HCT116 (cell line): ENCODE measurements around the gene ARHGAP21. TPM values are rescaled to one million over a fixed set of nuclear protein-coding genes. Genes with fewer than 3 reads are reported as not detected.

Experiments
- ATAC-seq: fragments of 200-7000 bp; cut with Tn5 transposase; 2 replicates; pipeline ENCODE4 v1.9.1; 2020; ENCODE audit warnings: mild to moderate bottlenecking, moderate library complexity
- BruUV-seq: library from RNA; stranded (reverse); fragments of 400-500 nt; replicated peaks from 2 replicates; lab custom pipeline; 2021; lab: Mats Ljungman, UMichigan
- CTCF ChIA-PET: fragments of 300-600 bp; sonication (Branson Sonifier 250); formaldehyde crosslinking; loops from one replicate; lab custom pipeline; 2021; ENCODE audit warnings: antibody characterized with exemption; lab: Charles Lee
- POLR2A ChIA-PET: fragments of 300-600, 350-600 bp; sonication (Branson Sonifier 250); formaldehyde crosslinking; loops from one replicate; lab custom pipeline; 2021; ENCODE audit warnings: antibody characterized with exemption; lab: Charles Lee
- RAD21 ChIA-PET, 2 experiments: fragments of 300-600 bp; sonication (Branson Sonifier 250); formaldehyde crosslinking; loops; one replicate each; lab custom pipeline; 2023; ENCODE audit warnings: low total read pairs in 2 of 2; ENCODE audit not compliant: uncharacterized antibody in 2 of 2, unreplicated experiment in 2 of 2, low non-redundant PET in 1 of 2; lab: Charles Lee
- DNase-seq: peaks from one replicate; pipeline ENCODE4 v3.0.0-alpha.2; 2010; ENCODE audit warnings: low read depth, low spot score
- H2AFZ ChIP-seq: fragments of 200-600 bp; shearing (Covaris generic), sonication (generic); 2 replicates; pipeline ENCODE4 v1.6.1; 2017; ENCODE audit warnings: low read depth, mixed run types, mixed read lengths, antibody characterized with exemption, low read length; ENCODE audit not compliant: poor library complexity, severe bottlenecking
- H3K27ac ChIP-seq: 2 replicates; pipeline ENCODE4 v1.5.1; 2012; ENCODE audit warnings: low read depth, low read length
- H3K27me3 ChIP-seq: fragments of 200-600 bp; sonication (generic); 2 replicates; pipeline ENCODE4 v1.6.1; 2016; ENCODE audit warnings: mixed run types, low read length, mixed read lengths; ENCODE audit not compliant: insufficient read depth
- H3K36me3 ChIP-seq, 2 experiments: fragments of 200-500 bp in 1 of 2; fragments of 200-600 bp in 1 of 2; sonication (Bioruptor generic) in 1 of 2; sonication (generic) in 1 of 2; 2 replicates each; pipeline versions ENCODE4 v1.5.1 to v1.6.1; 2014 to 2016; ENCODE audit warnings: low read length in 2 of 2, inconsistent platforms in 1 of 2, mixed read lengths in 1 of 2, mixed run types in 1 of 2; ENCODE audit not compliant: insufficient read depth in 2 of 2, control insufficient read depth in 1 of 2
- H3K4me1 ChIP-seq, 2 experiments: fragments of 200-600 bp in 1 of 2; sonication (generic) in 1 of 2; 2 replicates each; pipeline versions ENCODE4 v1.5.1 to v1.6.1; 2012 to 2017; ENCODE audit warnings: low read length in 2 of 2, inconsistent platforms in 1 of 2, mild to moderate bottlenecking in 1 of 2, mixed read lengths in 1 of 2, mixed run types in 1 of 2, moderate library complexity in 1 of 2; ENCODE audit not compliant: insufficient read depth in 2 of 2, control insufficient read depth in 1 of 2
- H3K4me2 ChIP-seq: fragments of 200-600 bp; sonication (generic); 2 replicates; pipeline ENCODE4 v1.6.1; 2017; ENCODE audit warnings: mixed run types, low read length, mixed read lengths
- H3K4me3 ChIP-seq, 2 experiments: fragments of 200-600 bp in 1 of 2; sonication (generic) in 1 of 2; replicated peaks in 1 of 2; 2 replicates each; pipeline ENCODE4 v1.5.1; 2011 to 2016; ENCODE audit warnings: low read length in 2 of 2, control low read depth in 1 of 2, low read depth in 1 of 2, mild to moderate bottlenecking in 1 of 2, mixed read lengths in 1 of 2, mixed run types in 1 of 2
- H3K79me2 ChIP-seq: fragments of 200-600 bp; sonication (generic); 2 replicates; pipeline ENCODE4 v1.6.1; 2017; ENCODE audit warnings: mild to moderate bottlenecking, mixed run types, low read length, moderate library complexity, mixed read lengths; ENCODE audit not compliant: insufficient read depth
- H3K9ac ChIP-seq: fragments of 200-600 bp; sonication (generic); 2 replicates; pipeline ENCODE4 v1.6.1; 2016; ENCODE audit warnings: low read length, mixed read lengths
- H3K9me2 ChIP-seq: fragments of 200-600 bp; sonication (generic), shearing (Covaris generic); 2 replicates; pipeline ENCODE4 v1.6.1; 2017; ENCODE audit warnings: mixed run types, mild to moderate bottlenecking, moderate library complexity; ENCODE audit not compliant: insufficient read depth
- H3K9me3 ChIP-seq, 2 experiments: fragments of 200-500 bp in 1 of 2; fragments of 200-600 bp in 1 of 2; sonication (Bioruptor generic) in 1 of 2; sonication (generic) in 1 of 2; 2 replicates each; pipeline ENCODE4 v1.6.1; 2014 to 2017; ENCODE audit warnings: low read length in 2 of 2, mixed read lengths in 2 of 2, inconsistent platforms in 1 of 2, low read depth in 1 of 2, mild to moderate bottlenecking in 1 of 2, mixed run types in 1 of 2, moderate library complexity in 1 of 2; ENCODE audit not compliant: control insufficient read depth in 1 of 2, insufficient read depth in 1 of 2
- H4K20me1 ChIP-seq: fragments of 200-600 bp; sonication (generic), shearing (Covaris generic); 2 replicates; pipeline ENCODE4 v1.6.1; 2017; ENCODE audit warnings: mixed run types, mild to moderate bottlenecking, moderate library complexity; ENCODE audit not compliant: insufficient read depth
- ATF3 ChIP-seq: IDR thresholded peaks from 2 replicates; pipeline ENCODE4 v1.6.1; 2012
- CEBPB ChIP-seq: IDR thresholded peaks from 2 replicates; pipeline ENCODE4 v1.6.1; 2012; ENCODE audit warnings: low read depth
- RAD21 ChIP-seq: IDR thresholded peaks from 2 replicates; pipeline ENCODE4 v1.6.1; 2012; ENCODE audit warnings: low read depth, mild to moderate bottlenecking
- intact Hi-C: fragments of 100-400 bp; cut with micrococcal nuclease; formaldehyde crosslinking; loops from 2 replicates; pipeline ENCODE4 v1.10.0; 2022
- total RNA-seq: library from RNA; stranded (reverse); gene quantifications from one replicate; pipeline ENCODE4 v1.2.1, GENCODE V29; 2021; ENCODE audit not compliant: unreplicated experiment
- TF ChIP-seq, protein P1 (sequence below), 3 experiments: fragments of 200-600 bp in 1 of 3; sonication (generic) in 1 of 3; IDR thresholded peaks in 2 of 3; conservative IDR thresholded peaks in 1 of 3; 2 replicates each; pipeline ENCODE4 v1.5.1; 2012 to 2017; ENCODE audit warnings: low read depth in 2 of 3, low read length in 2 of 3, antibody characterized with exemption in 1 of 3, borderline replicate concordance in 1 of 3, control low read depth in 1 of 3, mild to moderate bottlenecking in 1 of 3, mixed read lengths in 1 of 3, mixed run types in 1 of 3, moderate library complexity in 1 of 3; ENCODE audit not compliant: insufficient read depth in 1 of 3

The ARHGAP21 gene
- total RNA-seq, 1 experiment from 2014 or later = 47.7 TPM

- ATAC-seq = peak; percentile 52
- Histone ChIP-seq H3K36me3 (no peaks in the 10 kb centered on the region), H3K9me3 (no peaks in the 10 kb centered on the region), H3K4me3 (no peak overlapping the region), H4K20me1 (no peaks in the 10 kb centered on the region), H3K27me3 (no peaks in the 10 kb centered on the region), H3K9ac (no peak overlapping the region), H3K9me2 (no peaks in the 10 kb centered on the region), H3K27ac (no peak overlapping the region), H3K79me2 (no peaks in the 10 kb centered on the region), H2AFZ (peak overlapping the region; percentile 49), H3K4me1 (peaks cover 4 to 18% of the 10 kb centered on the region in 2 experiments; a peak in 3 of 4 replicates), H3K4me2 (no peak overlapping the region)
- POLR2A ChIA-PET = no interaction called here
- CTCF ChIA-PET = interaction anchor here (0.8 to 1.1 kb wide), 3 partner anchors 39 to 1398 kb away, joined by 3 read pairs; no protein-coding TSS in a partner anchor
- BruUV-seq = no TSS peak
- TF ChIP-seq CEBPB (no peak), ATF3 (no peak), RAD21 (peak; percentile 76)
- TF ChIP-seq, protein P1, sequence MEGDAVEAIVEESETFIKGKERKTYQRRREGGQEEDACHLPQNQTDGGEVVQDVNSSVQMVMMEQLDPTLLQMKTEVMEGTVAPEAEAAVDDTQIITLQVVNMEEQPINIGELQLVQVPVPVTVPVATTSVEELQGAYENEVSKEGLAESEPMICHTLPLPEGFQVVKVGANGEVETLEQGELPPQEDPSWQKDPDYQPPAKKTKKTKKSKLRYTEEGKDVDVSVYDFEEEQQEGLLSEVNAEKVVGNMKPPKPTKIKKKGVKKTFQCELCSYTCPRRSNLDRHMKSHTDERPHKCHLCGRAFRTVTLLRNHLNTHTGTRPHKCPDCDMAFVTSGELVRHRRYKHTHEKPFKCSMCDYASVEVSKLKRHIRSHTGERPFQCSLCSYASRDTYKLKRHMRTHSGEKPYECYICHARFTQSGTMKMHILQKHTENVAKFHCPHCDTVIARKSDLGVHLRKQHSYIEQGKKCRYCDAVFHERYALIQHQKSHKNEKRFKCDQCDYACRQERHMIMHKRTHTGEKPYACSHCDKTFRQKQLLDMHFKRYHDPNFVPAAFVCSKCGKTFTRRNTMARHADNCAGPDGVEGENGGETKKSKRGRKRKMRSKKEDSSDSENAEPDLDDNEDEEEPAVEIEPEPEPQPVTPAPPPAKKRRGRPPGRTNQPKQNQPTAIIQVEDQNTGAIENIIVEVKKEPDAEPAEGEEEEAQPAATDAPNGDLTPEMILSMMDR (IDR thresholded peaks at IDR 0.05 in 2 of 3, conservative IDR thresholded peaks at IDR 0.05 in 1 of 3; ENCODE audit: borderline replicate concordance in 1 of 3, insufficient read depth in 1 of 3, low read depth in 2 of 3, low read length in 2 of 3) = peak; percentile 57 to 78 (median 64); a peak in 5 of 6 replicates
- RAD21 ChIA-PET = interaction anchor here in 1 of 2 experiments (0.6 kb wide), 1 partner anchor 523 kb away, joined by 3 read pairs; no protein-coding TSS in a partner anchor
- intact Hi-C loops = loop anchor here (2.0 to 10.0 kb wide), 2 partner anchors 1042 to 1398 kb away; no protein-coding TSS in a partner anchor
- DNase-seq = peak; percentile 66
Observed at GRCh38 chr10:24556750-24557742, 166.6 kb downstream of the ARHGAP21 start.
